Activated CD4-positive, alpha-beta T cell treated with anti-CD3 and anti-CD28 coated beads for 1 hour (primary cell): ENCODE measurements around the gene GPS1.

ENCODE experiments used
- DNase-seq: peaks from one replicate; pipeline ENCODE4 v3.0.0-alpha.2; 2020

Gene GPS1

DNA sequence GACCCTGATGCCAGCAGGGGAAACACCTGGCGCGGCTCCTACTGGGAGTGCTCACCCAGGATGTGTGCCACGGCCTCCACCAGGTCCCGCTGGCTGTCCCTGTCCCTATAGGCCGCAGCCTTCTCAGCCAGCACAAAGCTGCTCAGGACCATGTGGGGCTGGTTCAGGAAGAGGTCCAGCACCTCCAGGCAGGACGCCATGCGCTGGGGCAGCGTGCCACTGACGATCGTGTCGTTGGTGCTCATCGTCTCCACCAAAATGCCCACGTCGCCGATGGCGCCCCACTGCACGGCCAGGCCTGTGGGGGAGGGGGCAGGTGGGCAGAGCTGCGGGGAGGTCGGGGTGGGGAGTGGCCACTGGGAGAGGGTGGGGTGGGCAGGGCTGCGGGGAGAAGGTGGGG is 29.8 kb downstream of the GPS1 start:
- DNase-seq: no peak

DNA sequence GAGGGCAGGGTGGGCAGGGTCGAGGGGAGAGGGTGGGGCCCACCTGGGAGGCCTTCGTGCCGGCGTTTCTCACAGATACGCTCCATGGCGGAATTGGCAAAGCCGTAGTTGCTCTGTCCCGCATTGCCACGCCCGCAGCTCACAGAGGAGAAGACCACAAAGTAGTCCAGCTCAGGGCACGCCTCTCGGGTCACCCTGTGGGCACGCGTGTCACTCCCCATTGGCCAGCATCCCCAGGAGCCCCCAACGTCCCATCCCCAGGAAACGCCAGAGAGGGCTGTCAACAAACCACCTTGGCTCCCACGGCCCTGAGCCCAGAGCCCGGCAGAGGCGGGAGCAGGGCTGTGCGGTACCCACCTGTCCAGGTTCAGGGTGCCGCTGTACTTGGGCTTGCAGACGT is 30.3 kb downstream of the GPS1 start:
- DNase-seq: no peak

DNA sequence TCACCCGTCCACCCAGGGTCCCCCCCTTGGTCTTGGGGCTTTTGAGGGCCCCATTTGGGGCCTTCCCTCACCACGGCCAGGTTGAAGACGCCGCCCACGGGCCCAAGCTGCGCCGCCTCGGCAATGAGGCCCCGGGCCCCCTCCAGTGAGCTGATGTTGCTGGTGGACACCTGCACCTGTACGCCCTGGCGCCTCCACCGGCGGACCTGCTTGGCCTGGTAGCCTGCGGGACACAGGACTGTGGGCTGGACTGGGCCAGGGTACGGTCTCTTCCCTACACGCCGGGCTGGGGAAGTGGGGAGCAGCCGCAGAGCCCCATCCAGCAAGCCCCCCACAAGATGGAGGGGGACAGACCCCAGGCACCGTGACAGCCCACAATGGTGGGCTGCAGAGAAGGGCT is 30.8 kb downstream of the GPS1 start:
- DNase-seq: no peak

GRCh38 chr17:82083009-82083408 is 31.3 kb downstream of the GPS1 start:
- DNase-seq: no peak

DNA sequence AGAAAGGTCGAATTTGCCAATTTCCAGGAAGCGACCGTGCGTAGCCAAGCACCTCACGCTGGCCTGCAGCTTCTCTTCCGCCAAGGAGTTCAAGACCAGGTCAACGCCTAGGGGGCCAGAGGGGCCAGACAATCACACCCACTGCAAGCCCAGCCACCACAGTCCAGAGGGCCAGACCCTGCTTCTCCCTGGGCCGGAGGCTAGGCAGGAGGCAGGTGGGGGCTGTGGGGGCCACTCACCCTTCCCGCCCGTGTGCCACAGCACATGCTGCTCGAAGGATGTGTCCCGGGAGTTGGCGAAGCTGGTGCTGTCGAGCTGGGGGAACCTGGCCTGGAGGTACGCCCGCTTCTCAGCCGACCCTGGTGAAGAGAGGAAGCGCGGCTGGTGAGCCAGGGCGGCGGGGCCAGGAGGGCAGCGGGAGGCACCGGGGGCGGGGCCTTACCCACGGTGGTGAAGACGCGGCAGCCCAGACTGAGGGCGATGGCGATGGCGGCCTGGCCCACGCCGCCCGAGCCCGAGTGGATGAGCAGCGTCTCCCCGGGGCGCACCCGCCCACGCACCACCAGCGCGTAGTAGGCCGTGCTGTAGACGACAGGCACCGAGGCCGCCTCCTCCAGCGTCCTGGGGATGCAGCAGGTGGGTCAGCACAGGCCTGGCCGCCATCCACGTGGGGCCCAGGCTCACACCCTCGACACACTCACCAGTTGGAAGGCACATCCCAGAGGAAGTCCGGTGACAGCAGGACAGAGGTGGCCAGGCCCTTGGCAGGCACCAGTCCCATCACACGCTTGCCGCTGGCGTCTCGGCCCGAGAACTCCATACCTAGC is 32.0 kb downstream of the GPS1 start:
- DNase-seq: no peak

GRCh38 chr17:82084373-82085030 is 32.8 kb downstream of the GPS1 start:
- DNase-seq: no peak

DNA sequence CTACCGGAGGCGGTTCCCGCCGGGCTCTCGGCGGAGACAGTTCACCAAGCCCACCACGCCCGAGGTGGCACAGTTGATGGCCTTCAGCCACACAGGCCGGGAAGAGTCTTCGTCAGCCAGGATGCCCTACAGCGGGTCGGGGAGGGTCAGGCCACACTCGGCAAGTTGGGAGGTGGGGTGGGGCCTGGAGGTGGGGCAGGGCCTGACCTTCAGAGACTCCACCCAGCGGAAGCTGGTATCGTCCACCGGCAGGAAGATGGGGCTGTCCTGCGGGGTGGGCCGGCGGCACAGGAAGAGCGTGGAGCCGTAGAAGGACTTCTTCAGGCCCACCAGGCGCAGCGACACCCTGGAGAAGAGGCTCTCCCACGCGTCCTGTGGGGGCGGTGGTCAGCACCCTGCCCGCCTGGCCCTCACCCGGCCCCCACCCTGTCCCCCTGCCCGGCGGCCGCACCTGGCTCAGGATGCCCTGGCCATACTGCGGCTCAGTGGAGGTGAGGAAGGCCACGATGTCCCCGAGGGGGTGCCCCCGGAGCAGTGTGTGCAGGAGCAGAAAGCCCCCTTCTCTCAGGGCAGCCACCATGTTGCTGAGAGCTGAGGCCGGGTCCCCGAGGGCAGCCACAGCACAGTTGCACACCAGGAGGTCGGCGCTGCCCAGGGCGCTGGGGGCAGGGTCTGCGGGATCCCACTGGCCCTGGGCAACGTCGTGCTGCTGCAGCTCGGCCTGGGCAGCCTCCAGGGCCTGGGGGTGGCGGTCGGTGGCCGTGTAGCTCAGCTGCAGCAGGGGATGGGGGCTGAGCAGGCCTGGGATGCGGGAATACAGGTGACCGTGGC is 33.5 kb downstream of the GPS1 start:
- no peak for DNase-seq

- DNase-seq: no peak
Measured at GRCh38 chr17:82085931-82086764, 34.5 kb downstream of the GPS1 start.

DNA sequence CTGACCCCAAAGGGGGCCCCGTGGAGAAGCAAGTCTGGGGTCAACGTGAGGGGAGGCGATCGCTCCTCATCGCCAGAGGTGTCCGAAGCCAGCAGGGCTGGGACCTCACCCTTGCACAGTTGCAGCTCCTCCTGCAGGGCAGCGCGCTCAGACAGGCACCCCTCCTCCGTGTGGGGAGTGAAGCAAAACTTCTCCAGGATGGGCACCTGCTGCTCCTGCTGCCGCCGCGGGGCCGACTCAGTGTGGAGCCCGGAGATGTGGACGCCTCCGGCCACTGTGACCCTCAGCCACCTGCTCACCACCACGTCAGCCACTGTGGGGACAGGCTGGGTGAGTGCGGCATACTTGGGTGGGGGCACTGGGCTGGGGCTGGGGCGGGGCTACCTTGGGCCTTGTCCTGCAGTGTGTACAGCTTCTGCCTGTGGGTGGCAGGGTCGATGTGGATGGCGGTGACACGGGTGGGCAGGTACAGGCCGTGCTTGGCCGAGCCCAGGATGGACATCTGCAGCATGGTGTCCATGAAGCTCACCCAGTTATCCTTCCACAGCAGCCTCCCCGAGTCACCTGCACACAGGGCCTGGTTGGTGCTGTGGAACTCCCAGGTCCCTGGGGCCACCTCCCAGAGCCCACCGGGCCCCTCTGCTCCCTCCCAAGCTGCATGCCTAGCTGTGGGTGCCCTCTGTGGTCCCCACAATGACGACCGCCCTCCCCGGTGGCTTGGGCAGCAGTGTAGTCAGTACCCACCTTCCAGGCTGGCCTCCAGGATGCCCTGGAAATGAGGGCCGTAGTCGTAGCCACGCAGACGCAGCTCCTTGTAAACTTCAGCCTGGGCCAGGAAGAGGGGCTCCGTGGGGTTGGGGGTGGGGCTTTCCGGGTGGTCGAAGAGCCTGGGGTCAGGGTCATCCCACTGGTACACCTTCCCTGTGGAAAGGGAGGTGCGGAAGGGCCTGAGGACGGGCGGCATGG is 35.5 kb downstream of the GPS1 start:
- DNase-seq: no peak

GRCh38 chr17:82087961-82088837 is 36.5 kb downstream of the GPS1 start:
- no peak for DNase-seq

GRCh38 chr17:82088838-82089722 is 37.4 kb downstream of the GPS1 start:
- DNase-seq: no peak

- DNase-seq: no peak
Measured at GRCh38 chr17:82089723-82090548, 38.2 kb downstream of the GPS1 start.

- no peak for DNase-seq
Measured at GRCh38 chr17:82090549-82091263, 39.0 kb downstream of the GPS1 start.

GRCh38 chr17:82091264-82092066 is 39.8 kb downstream of the GPS1 start:
- DNase-seq: no peak

- no peak for DNase-seq
Measured at GRCh38 chr17:82092094-82092586, 40.4 kb downstream of the GPS1 start.

DNA sequence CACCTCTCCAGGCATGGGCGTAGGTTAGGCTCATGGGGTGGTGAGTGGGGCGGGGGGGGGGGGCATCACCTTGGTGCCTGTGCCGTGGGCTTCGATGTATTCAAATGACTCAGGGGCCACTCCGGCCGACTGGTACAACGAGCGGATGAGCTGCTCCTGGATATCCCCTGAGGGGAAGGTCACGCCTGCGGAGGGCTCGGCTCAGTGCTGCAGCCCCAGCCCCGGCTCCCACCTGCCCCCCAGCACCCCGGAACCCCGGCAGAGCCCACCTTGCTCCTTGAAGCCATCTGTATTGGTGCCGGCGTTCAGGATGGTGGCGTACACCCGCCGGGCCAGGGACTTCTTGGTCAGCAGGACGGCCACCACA is 40.9 kb downstream of the GPS1 start:
- DNase-seq: no peak
